ENCODE results near the gene DNAJB6.

Gene DNAJB6

GRCh38 chr7:157409753-157410727, 73.2 kb downstream of the DNAJB6 start:
- DNase-seq (ENCODE audit: low read depth) = no peak

- DNase-seq (ENCODE audit: low read depth) = no peak
Measured at GRCh38 chr7:157410831-157411556, 74.2 kb downstream of the DNAJB6 start.

GRCh38 chr7:157411580-157411979, 74.8 kb downstream of the DNAJB6 start:
- DNase-seq (ENCODE audit: low read depth) = peak; percentile 20

GRCh38 chr7:157412021-157412443, 75.2 kb downstream of the DNAJB6 start:
- no peak for DNase-seq (ENCODE audit: low read depth)

GRCh38 chr7:157412491-157413180, 75.8 kb downstream of the DNAJB6 start:
- DNase-seq (ENCODE audit: low read depth) = no peak

- no peak for DNase-seq (ENCODE audit: low read depth)
Measured at GRCh38 chr7:157413881-157414701, 77.3 kb downstream of the DNAJB6 start.

GRCh38 chr7:157414702-157415096, 77.9 kb downstream of the DNAJB6 start:
- no peak for DNase-seq (ENCODE audit: low read depth)

- no peak for DNase-seq (ENCODE audit: low read depth)
Measured at GRCh38 chr7:157415486-157415885, 78.7 kb downstream of the DNAJB6 start.

GRCh38 chr7:157416011-157416410, 79.2 kb downstream of the DNAJB6 start:
- no peak for DNase-seq (ENCODE audit: low read depth)

- no peak for DNase-seq (ENCODE audit: low read depth)
Measured at GRCh38 chr7:157418204-157419034, 81.6 kb downstream of the DNAJB6 start.

GRCh38 chr7:157419035-157419293, 82.2 kb downstream of the DNAJB6 start:
- DNase-seq (ENCODE audit: low read depth) = no peak

GRCh38 chr7:157422279-157422678, 85.5 kb downstream of the DNAJB6 start:
- DNase-seq (ENCODE audit: low read depth) = no peak

- no peak for DNase-seq (ENCODE audit: low read depth)
Measured at GRCh38 chr7:157423348-157423747, 86.5 kb downstream of the DNAJB6 start.

- no peak for DNase-seq (ENCODE audit: low read depth)
Measured at GRCh38 chr7:157423886-157424565, 87.2 kb downstream of the DNAJB6 start.

- DNase-seq (ENCODE audit: low read depth) = no peak
Measured at GRCh38 chr7:157425137-157425731, 88.4 kb downstream of the DNAJB6 start.

- no peak for DNase-seq (ENCODE audit: low read depth)
Measured at GRCh38 chr7:157425761-157426160, 89.0 kb downstream of the DNAJB6 start.

- no peak for DNase-seq (ENCODE audit: low read depth)
Measured at GRCh38 chr7:157426463-157427301, 89.9 kb downstream of the DNAJB6 start.

- no peak for DNase-seq (ENCODE audit: low read depth)
Measured at GRCh38 chr7:157427811-157428553, 91.2 kb downstream of the DNAJB6 start.

Data from activated T-helper 1 cell treated with Interleukin-2 at 50 U/mL for 16 hours (primary cell).